H9 (cell line): ENCODE results near the gene TCERG1L. TPM values are rescaled to one million over a fixed set of nuclear protein-coding genes. Genes with fewer than 3 reads are reported as not detected.

ENCODE experiments used
- DNase-seq: peaks from one replicate; pipeline ENCODE4 v3.0.0-alpha.2; 2017
- H2AFZ ChIP-seq: one replicate; pipeline ENCODE4 v1.6.1; 2013; ENCODE audit warnings: mild to moderate bottlenecking, low read length, control low read depth, moderate library complexity
- H2AK5ac ChIP-seq: 2 replicates; pipeline ENCODE4 v1.6.1; 2013; ENCODE audit warnings: low read length, control low read depth, mixed read lengths; ENCODE audit not compliant: insufficient read length
- H2BK120ac ChIP-seq: one replicate; pipeline ENCODE4 v1.6.1; 2013; ENCODE audit warnings: low read depth, mild to moderate bottlenecking, low read length, control low read depth, inconsistent platforms; ENCODE audit not compliant: poor library complexity, severe bottlenecking
- H2BK12ac ChIP-seq: 2 replicates; pipeline ENCODE4 v1.6.1; 2013; ENCODE audit warnings: low read length, control low read depth, mixed read lengths, low read depth; ENCODE audit not compliant: insufficient read length
- H2BK15ac ChIP-seq: 2 replicates; pipeline ENCODE4 v1.6.1; 2013; ENCODE audit warnings: low read depth, low read length, control low read depth
- H2BK20ac ChIP-seq: one replicate; pipeline ENCODE4 v1.6.1; 2013; ENCODE audit warnings: low read depth, mild to moderate bottlenecking, low read length, control low read depth, inconsistent platforms; ENCODE audit not compliant: poor library complexity, severe bottlenecking
- H2BK5ac ChIP-seq: 2 replicates; pipeline ENCODE4 v1.6.1; 2013; ENCODE audit warnings: low read length, control low read depth, mixed read lengths; ENCODE audit not compliant: insufficient read length
- H3K14ac ChIP-seq: 2 replicates; pipeline ENCODE4 v1.6.1; 2013; ENCODE audit warnings: low read length, control low read depth; ENCODE audit not compliant: insufficient read depth
- H3K18ac ChIP-seq: 2 replicates; pipeline ENCODE4 v1.6.1; 2013; ENCODE audit warnings: low read depth, mild to moderate bottlenecking, mixed read lengths, low read length, control low read depth; ENCODE audit not compliant: insufficient read length
- H3K23ac ChIP-seq: 2 replicates; pipeline ENCODE4 v1.6.1; 2013; ENCODE audit warnings: low read length, control low read depth, mixed read lengths, low read depth; ENCODE audit not compliant: insufficient read length
- H3K23me2 ChIP-seq: 2 replicates; pipeline ENCODE4 v1.6.1; 2013; ENCODE audit warnings: low read depth, mild to moderate bottlenecking, mixed read lengths, low read length, control low read depth; ENCODE audit not compliant: insufficient read length, poor library complexity, severe bottlenecking
- H3K27ac ChIP-seq: 2 replicates; pipeline ENCODE4 v1.5.1; 2013; ENCODE audit warnings: low read length, control low read depth, mixed read lengths, low read depth; ENCODE audit not compliant: insufficient read length
- H3K27me3 ChIP-seq: 2 replicates; pipeline ENCODE4 v1.6.1; 2013; ENCODE audit warnings: low read length, control low read depth, inconsistent platforms; ENCODE audit not compliant: insufficient read depth
- H3K4ac ChIP-seq: 2 replicates; pipeline ENCODE4 v1.6.1; 2013; ENCODE audit warnings: low read depth, mild to moderate bottlenecking, control low read depth, inconsistent platforms, low read length, moderate library complexity
- H3K4me1 ChIP-seq: 2 replicates; pipeline ENCODE4 v1.6.1; 2013; ENCODE audit warnings: low read length, control low read depth, inconsistent platforms; ENCODE audit not compliant: insufficient read depth
- H3K4me2 ChIP-seq: 2 replicates; pipeline ENCODE4 v1.6.1; 2013; ENCODE audit warnings: low read length, control low read depth, mixed read lengths; ENCODE audit not compliant: insufficient read length, insufficient read depth
- H3K56ac ChIP-seq: 2 replicates; pipeline ENCODE4 v1.6.1; 2013; ENCODE audit warnings: low read depth, mild to moderate bottlenecking, mixed read lengths, low read length, control low read depth; ENCODE audit not compliant: insufficient read length
- H3K79me1 ChIP-seq: 2 replicates; pipeline ENCODE4 v1.6.1; 2013; ENCODE audit warnings: low read depth, mild to moderate bottlenecking, moderate library complexity, low read length, control low read depth, inconsistent platforms; ENCODE audit not compliant: insufficient read depth, poor library complexity, severe bottlenecking
- H3K79me2 ChIP-seq: 2 replicates; pipeline ENCODE4 v1.6.1; 2013; ENCODE audit warnings: low read length, control low read depth, inconsistent platforms; ENCODE audit not compliant: insufficient read depth
- H3K9ac ChIP-seq: 2 replicates; pipeline ENCODE4 v1.6.1; 2013; ENCODE audit warnings: low read length, control low read depth, mixed read lengths; ENCODE audit not compliant: insufficient read length; ENCODE audit errors: extremely low read depth
- H3K9me3 ChIP-seq: one replicate; pipeline ENCODE4 v1.6.1; 2013; ENCODE audit warnings: low read depth, low read length, inconsistent platforms; ENCODE audit not compliant: control insufficient read depth
- H3T11ph ChIP-seq: one replicate; pipeline ENCODE4 v1.6.1; 2013; ENCODE audit warnings: mild to moderate bottlenecking, low read length, control low read depth, inconsistent platforms
- H4K20me1 ChIP-seq: one replicate; pipeline ENCODE4 v1.6.1; 2013; ENCODE audit not compliant: control insufficient read depth, insufficient read length, insufficient read depth
- H4K5ac ChIP-seq: 2 replicates; pipeline ENCODE4 v1.6.1; 2013; ENCODE audit warnings: low read depth, mild to moderate bottlenecking, mixed read lengths, low read length, control low read depth; ENCODE audit not compliant: insufficient read length
- H4K8ac ChIP-seq: replicated peaks from 2 replicates; pipeline ENCODE4 v1.6.1; 2013; ENCODE audit warnings: low read length, control low read depth, mixed read lengths, low read depth; ENCODE audit not compliant: insufficient read length
- H4K91ac ChIP-seq: 2 replicates; pipeline ENCODE4 v1.6.1; 2013; ENCODE audit warnings: low read depth, mild to moderate bottlenecking, moderate library complexity, mixed read lengths, low read length, control low read depth; ENCODE audit not compliant: insufficient read length
- H3K27ac Mint-ChIP-seq, 3 experiments: 2 replicates in 2 of 3; 3 replicates in 1 of 3; pipeline ENCODE4 v1.8.0; 2020 to 2021; ENCODE audit warnings: mixed read lengths in 3 of 3, mild to moderate bottlenecking in 1 of 3, moderate library complexity in 1 of 3
- H3K27me3 Mint-ChIP-seq: 2 replicates; pipeline ENCODE4 v1.8.0; 2021; ENCODE audit warnings: low read depth, mild to moderate bottlenecking, moderate library complexity, mixed read lengths
- H3K36me3 Mint-ChIP-seq, 3 experiments: 2 replicates in 2 of 3; 3 replicates in 1 of 3; pipeline ENCODE4 v1.8.0; 2020 to 2021; ENCODE audit warnings: low read depth in 3 of 3, mixed read lengths in 3 of 3; ENCODE audit not compliant: insufficient read depth in 1 of 3
- H3K4me1 Mint-ChIP-seq, 2 experiments: 2 replicates each; pipeline ENCODE4 v1.8.0; 2020; ENCODE audit warnings: mixed read lengths in 2 of 2
- H3K4me3 Mint-ChIP-seq, 2 experiments: 2 replicates in 1 of 2; 3 replicates in 1 of 2; pipeline ENCODE4 v1.8.0; 2020 to 2021; ENCODE audit warnings: mild to moderate bottlenecking in 2 of 2, mixed read lengths in 2 of 2, moderate library complexity in 1 of 2
- H3K9me3 Mint-ChIP-seq, 2 experiments: 2 replicates in 1 of 2; 3 replicates in 1 of 2; pipeline ENCODE4 v1.8.0; 2020; ENCODE audit warnings: mild to moderate bottlenecking in 2 of 2, mixed read lengths in 2 of 2, moderate library complexity in 1 of 2
- CTCF ChIP-seq: fragments of 200-600 bp; sonication (generic); conservative IDR thresholded peaks from 3 replicates; pipeline ENCODE4 v1.8.0; 2021; ENCODE audit warnings: antibody characterized with exemption, mild to moderate bottlenecking
- WGBS: extraction: QIAGEN DNeasy Blood & Tissue Kit; methylation state at CpG from one replicate; pipeline ENCODE4 v1.1.7; 2013; ENCODE audit warnings: missing lambda C conversion rate, low lambda C conversion rate, mixed read lengths; ENCODE audit not compliant: insufficient read length; ENCODE audit errors: extremely low coverage; 5-methylcytosine and 5-hydroxymethylcytosine counted together
- total RNA-seq: library from RNA; stranded (reverse); gene quantifications from 2 replicates; pipeline ENCODE4 v1.2.1, GENCODE V29; 2021

The TCERG1L gene
- total RNA-seq, 1 experiment from 2014 or later, result 3.3 TPM

GRCh38 chr10:131150126-131150525, 161.4 kb downstream of the TCERG1L start:
- Histone ChIP-seq H3K56ac (no peak overlapping the region), H3K4ac (no peak overlapping the region), H3T11ph (no peak overlapping the region), H3K4me2 (no peak overlapping the region), H3K27me3 (no peaks in the 10 kb centered on the region), H2BK5ac (no peak overlapping the region), H2BK12ac (no peak overlapping the region), H3K27ac (no peak overlapping the region), H3K4me1 (no peaks in the 10 kb centered on the region), H4K5ac (no peak overlapping the region), H3K9ac (no peak overlapping the region), H3K79me1 (no peaks in the 10 kb centered on the region), H3K14ac (no peak overlapping the region), H2BK15ac (no peak overlapping the region), H4K20me1 (no peaks in the 10 kb centered on the region), H2BK20ac (no peak overlapping the region), H3K9me3 (no peaks in the 10 kb centered on the region), H2AFZ (no peak overlapping the region), H2BK120ac (no peak overlapping the region), H3K79me2 (no peaks in the 10 kb centered on the region), H4K8ac (no peak overlapping the region), H3K23me2 (no peaks in the 10 kb centered on the region), H3K18ac (no peak overlapping the region), H2AK5ac (no peak overlapping the region), H4K91ac (no peak overlapping the region), H3K23ac (no peak overlapping the region)
- WGBS, result no CpG with 5 or more reads among the region's 4 CpGs
- Mint-ChIP-seq H3K36me3 (peaks cover 28 to 37% (median 34%) of the 10 kb centered on the region in 3 experiments), H3K4me3 (no peak overlapping the region), H3K27ac (no peak overlapping the region), H3K27me3 (no peaks in the 10 kb centered on the region; the same call in 1 of the 2 replicates), H3K9me3 (peaks cover 28 to 38% of the 10 kb centered on the region in 2 experiments), H3K4me1 (peaks cover 5 to 18% of the 10 kb centered on the region in 2 experiments)
- no peak for DNase-seq
- no peak for TF ChIP-seq CTCF
